SHP77 treated with DMSO at 0.1 percent for 48 hours (cell line): Measurements from ENCODE around the gene THAP2.

Experiments
- DNase-seq: peaks from one replicate; lab custom pipeline; 2025; lab: John Stamatoyannopoulos, UW

THAP2 gene

DNA sequence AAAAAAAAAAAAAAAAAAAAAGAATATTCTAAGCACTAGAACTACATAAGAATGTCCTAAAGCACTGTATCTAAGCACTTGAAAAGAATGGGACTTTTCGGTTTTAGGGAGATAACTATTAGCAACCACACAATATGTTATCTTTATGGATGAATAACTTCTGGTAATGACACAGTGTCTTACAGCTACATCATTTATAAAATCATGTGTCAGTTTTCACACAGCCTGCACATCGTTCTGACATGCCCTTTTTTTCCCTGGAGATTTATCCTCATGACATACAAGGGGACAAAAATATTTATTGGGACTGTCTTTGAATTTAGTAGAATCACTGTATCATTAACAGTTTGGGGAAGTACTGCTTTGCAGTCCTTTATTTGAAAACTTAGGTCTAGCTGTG, 39.1 kb downstream of the THAP2 start:
- DNase-seq, result no peak

DNA sequence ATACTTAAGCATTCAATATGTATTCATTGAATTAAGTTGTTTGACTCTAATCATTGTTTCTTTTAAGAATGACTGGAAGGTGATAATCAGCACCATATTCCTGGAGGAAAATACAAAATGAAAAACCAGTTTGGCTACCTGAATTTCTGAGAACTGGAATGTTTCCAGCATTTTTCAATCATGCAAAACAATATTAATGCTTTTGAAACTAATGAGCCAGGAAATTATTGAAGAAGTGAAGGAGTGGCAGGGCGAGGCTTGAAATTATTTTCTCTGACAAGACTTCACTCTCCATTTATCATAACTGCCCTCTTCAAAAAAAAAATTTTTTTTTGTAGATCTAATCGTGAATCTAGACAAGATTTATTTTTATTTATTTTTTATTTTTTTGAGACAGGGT, 40.8 kb downstream of the THAP2 start:
- no peak for DNase-seq

DNA sequence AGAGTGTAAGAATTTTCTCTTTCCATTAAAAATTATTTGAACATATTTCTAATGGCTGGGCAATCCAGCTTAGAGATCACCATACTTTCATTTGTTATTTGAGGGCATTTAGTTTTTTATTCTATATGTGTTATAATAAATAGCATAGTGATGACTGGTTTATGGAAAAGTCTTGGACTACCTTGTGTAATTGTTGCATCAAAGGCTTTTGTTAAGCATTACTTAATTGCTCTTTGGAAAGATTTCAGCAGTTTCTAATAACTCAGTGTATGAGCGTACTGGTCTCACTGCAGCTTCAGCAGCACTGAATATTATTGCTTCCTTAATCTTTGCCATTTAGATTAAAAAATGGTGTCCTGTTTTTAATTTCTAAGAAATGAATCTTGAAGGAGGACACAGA, 44.6 kb downstream of the THAP2 start:
- no peak for DNase-seq

DNA sequence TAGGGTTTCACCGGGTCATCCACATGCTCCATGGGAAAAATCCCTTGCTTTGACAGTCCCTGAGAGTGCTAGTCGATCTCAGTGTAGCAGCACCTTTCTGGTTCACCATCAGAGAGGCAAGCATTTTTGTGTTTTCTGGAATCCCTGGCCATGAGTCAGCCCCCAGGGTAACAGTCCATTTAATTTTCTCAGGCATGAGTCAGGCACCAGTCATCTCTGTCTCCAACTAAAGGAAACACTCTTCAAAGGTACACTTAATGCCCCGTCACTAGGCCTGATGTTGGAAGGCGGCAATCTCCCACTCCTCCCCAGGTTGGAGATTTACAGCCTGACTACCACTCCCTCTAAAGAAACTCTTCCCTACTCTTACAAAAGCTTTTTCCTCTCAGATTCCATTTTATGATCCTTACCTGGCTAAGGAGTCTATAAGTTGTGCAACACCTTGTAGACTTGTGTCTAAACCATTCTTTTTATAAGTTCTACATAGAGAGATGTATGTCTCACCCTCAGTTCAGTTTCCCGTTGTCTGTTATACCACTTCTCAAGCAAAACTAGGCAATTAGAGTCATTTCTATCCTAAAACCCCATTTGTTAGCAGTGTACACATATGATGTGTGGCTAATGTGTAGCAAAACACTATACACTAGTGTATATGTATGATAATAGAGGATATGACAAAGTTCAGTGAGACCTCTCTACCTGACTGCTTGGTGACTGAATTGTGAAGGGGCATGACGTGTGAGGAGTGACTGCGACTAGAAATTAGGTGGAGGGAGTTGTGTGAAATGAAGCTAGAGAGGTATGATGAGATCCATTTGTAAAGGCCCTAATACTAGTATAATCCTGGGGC, 46.4 kb downstream of the THAP2 start:
- DNase-seq, result no peak

DNA sequence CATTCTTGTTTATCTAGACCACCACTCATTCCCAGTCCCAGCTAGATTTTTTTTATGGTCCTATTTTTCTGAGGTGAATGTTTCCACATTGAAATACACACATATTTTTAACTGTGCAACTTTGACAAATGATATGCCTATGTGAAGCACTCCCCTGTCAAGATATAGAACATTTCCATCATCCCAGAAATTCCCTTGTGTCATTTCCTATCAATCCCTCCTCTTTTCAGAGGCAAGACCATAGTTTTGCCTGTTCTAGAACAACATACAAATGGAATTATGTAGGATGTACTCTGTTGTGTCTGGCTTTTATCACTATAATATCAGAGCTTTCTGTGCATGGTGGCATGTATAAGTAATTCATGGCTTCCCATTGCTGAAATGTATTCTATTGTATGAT, 54.5 kb downstream of the THAP2 start:
- no peak for DNase-seq

DNA sequence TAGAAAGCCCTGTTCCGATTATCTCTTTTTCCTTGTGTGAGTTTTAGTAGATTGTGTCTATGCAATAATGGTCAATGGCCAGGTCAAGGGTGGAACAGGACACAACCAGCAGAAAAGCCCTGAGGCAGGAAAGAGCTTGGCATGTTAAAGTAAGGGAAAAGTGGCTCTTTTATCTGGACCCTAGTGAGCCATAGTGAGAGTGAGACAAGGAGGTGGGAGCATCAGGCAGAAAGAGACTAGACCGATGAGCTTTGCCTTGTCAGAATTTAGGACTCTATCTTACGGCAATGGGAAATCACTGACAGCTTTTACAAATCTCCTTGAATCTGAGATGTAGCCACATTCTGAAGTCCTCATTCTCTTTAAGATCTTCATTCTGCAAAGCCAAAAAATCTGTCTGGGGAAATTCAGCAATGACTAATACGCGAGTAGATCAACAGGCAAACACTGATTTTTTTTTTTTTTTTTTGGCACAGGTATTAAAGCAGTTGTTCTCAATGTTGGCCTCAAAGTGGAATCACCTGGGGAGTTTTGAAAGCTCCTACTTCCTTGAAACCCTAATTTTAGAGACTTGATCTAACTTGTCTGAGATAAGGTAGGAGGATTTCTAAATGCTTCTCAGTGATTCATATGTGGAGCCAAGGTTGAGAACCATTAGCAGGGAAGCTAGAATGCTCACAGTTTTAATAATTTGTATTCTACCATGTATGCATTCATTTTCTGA, 55.7 kb downstream of the THAP2 start:
- DNase-seq, result no peak

DNA sequence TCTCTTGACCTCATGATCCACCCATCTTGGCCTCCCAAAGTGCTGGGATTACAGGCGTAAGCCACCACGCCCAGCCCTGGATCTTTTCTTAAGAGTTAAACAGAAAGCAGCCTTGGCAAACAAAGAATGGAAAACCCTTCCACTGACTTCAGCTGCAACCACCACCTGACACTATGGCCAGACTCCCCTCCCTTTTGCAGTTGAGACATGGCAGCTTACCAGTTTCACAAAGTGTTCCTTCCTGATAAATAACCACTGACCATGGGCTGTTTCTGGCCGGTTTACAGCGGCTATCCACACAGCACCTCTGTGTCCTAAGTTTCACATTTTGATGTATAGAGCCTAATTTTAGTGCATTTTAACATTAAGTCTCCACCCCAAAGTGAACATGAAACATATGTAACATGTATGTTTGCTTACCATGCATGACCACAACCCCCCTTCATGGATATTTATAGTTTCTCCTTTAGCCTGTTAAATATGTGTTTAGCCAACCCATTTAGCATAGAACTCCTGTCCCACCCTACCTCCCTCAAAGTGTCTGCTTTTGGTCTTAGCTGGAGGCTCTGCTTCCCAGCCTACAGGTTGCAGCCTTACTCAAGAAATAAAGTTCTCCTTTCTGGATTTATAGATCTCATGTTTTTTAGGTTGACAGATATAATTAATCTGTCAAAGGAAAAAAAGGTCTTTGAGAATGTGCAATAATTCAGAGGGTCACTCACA, 57.8 kb downstream of the THAP2 start:
- DNase-seq, result no peak

DNA sequence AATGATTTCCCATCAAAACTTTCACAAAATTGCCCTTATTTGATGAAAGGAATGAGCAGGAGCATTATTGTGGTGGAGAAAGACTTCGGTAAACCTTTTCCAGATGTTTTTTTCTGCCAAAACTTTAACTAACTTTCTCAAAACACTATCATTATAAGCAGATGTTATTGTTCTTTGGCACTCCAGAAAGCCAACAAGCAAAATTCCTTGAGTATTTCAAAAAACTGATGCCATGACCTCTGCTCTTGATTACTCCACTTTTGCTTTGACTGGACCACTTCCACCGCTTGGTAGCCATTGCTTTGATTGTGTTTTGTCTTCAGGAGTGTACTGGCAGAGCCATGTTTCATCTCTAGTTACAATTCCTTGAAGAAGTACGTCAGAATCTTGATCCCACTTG, 60.9 kb downstream of the THAP2 start:
- DNase-seq, result no peak

DNA sequence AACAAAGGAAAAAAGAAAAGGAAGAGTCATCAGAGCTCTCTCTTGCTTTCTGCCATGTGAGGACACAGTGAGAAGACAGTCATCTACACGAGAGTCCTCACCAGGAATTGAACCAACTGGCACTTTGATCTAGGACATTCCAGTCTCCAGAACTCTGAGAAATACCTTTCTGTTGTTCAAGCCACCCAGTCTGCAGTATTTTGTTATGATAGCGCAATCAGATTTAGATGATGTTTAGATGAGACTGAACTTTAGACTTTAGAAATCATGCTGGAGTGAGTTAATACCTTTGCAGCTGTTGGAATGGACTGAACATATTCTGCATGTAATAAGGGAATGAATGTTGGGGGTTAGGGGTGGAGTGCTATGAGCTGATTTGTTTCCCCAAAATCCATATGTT, 62.4 kb downstream of the THAP2 start:
- no peak for DNase-seq

DNA sequence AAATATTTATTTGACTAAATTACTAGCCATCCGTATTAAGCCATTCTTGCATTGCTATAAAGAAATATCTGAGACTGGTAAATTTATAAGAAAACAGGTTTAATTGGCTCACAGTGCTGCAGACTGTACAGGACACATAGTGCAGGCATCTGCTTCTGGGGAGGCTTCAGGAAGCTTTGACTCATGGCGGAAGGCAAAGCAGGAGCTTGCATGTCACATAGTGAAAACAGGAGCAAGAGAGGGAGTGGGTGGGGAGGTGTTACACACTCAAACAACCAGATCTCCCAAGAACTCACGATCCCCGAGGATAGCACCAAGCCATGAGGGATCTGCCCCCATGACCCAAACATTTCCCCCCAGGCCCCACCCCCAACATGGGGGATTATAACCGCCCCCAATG, 63.9 kb downstream of the THAP2 start:
- DNase-seq, result no peak
